ENCODE measurements around the gene CLIP2. TPM values are rescaled to one million over a fixed set of nuclear protein-coding genes. Genes with fewer than 3 reads are reported as not detected.

Gene CLIP2
- total RNA-seq, 2 experiments from 2014 or later: 1.4 to 1.8 TPM

- H3K36me3 Mint-ChIP-seq (ENCODE audit: low read depth): no peaks in the 10 kb centered on the region
- CTCF ChIA-PET: interaction anchor here (0.6 to 1.2 kb wide), 11 partner anchors 8 to 208 kb away, joined by 3 to 5 read pairs (median 3); partner anchors contain the start of gene GTF2I
- no peaks in the 10 kb centered on the region for H3K9me3 Mint-ChIP-seq (ENCODE audit: low read depth)
- no peaks in the 10 kb centered on the region for H3K27me3 Mint-ChIP-seq
- POLR2A ChIA-PET: no interaction called here
- peaks cover 14% of the 10 kb centered on the region for H3K4me1 Mint-ChIP-seq
- ATAC-seq: peak; percentile 27
- no peak overlapping the region for H3K4me3 Mint-ChIP-seq
- DNase-seq: peak; percentile 83
- H3K27ac Mint-ChIP-seq: no peak overlapping the region
- intact Hi-C loops (cut with DNase I, micrococcal nuclease): loop anchor here (1.0 to 5.0 kb wide), 4 partner anchors 92 to 117 kb away; no protein-coding TSS in a partner anchor
Observed at GRCh38 chr7:74449809-74450397, 160.7 kb downstream of the CLIP2 start.

GRCh38 chr7:74452748-74453321 is 163.6 kb downstream of the CLIP2 start:
- Mint-ChIP-seq H3K36me3 (ENCODE audit: low read depth) (no peaks in the 10 kb centered on the region), H3K27ac (peak overlapping the region; percentile 91), H3K9me3 (ENCODE audit: low read depth) (no peaks in the 10 kb centered on the region), H3K4me3 (peak overlapping the region; percentile 69), H3K27me3 (no peaks in the 10 kb centered on the region), H3K4me1 (peaks cover 14% of the 10 kb centered on the region)
- intact Hi-C loops (cut with DNase I, micrococcal nuclease): loop anchor here (1.0 to 5.0 kb wide), 5 partner anchors 89 to 715 kb away; partner anchors contain the start of genes GTF2I (in 2 of the 2), ABHD11 (in 1 of the 2) and RFC2 (in 1 of the 2)
- no peak for DNase-seq
- peak; percentile 8 for ATAC-seq
- POLR2A ChIA-PET: no interaction called here
- CTCF ChIA-PET: interaction anchor here (0.6 to 0.8 kb wide), 2 partner anchors 53 to 166 kb away, joined by 3 read pairs; no protein-coding TSS in a partner anchor

- DNase-seq: peak; percentile 74
Observed at GRCh38 chr7:74453322-74454011, 164.3 kb downstream of the CLIP2 start, which contains the start of gene GTF2IRD1. Gene GTF2IRD1 (plus strand): TSS chr7:74453906. CDS start chr7:74508081, 54,175 bp downstream.

GRCh38 chr7:74454021-74454924 is 165.1 kb downstream of the CLIP2 start:
- DNase-seq (peak; percentile 45), ATAC-seq (no peak)
- Mint-ChIP-seq H3K9me3 (ENCODE audit: low read depth) (no peaks in the 10 kb centered on the region), H3K4me3 (peak overlapping the region; percentile 39), H3K4me1 (peaks cover 14% of the 10 kb centered on the region), H3K27me3 (no peaks in the 10 kb centered on the region), H3K36me3 (ENCODE audit: low read depth) (no peaks in the 10 kb centered on the region), H3K27ac (no peak overlapping the region)
- POLR2A ChIA-PET: no interaction called here
- CTCF ChIA-PET: no interaction called here
- intact Hi-C loops (cut with DNase I, micrococcal nuclease): loop anchor here in 1 of 2 experiments (5.0 kb wide), 1 partner anchor 88 kb away; no protein-coding TSS in a partner anchor

More at GRCh38 chr7:74453322-74454011, 164.3 kb downstream of the CLIP2 start, which contains the start of gene GTF2IRD1:
- no peaks in the 10 kb centered on the region for H3K36me3 Mint-ChIP-seq (ENCODE audit: low read depth)
- intact Hi-C loops (cut with DNase I, micrococcal nuclease): loop anchor here in 1 of 2 experiments (2.0 to 5.0 kb wide), 2 partner anchors 89 to 203 kb away; partner anchors contain the start of gene GTF2I
- peak within 1 kb of the TSS; percentile 91 for H3K27ac Mint-ChIP-seq
- ATAC-seq: peak; percentile 30
- ChIA-PET CTCF (interaction anchor here (0.8 kb wide), 1 partner anchor 52 kb away, joined by 3 read pairs; no protein-coding TSS in a partner anchor), POLR2A (no interaction called here)
- H3K27me3 Mint-ChIP-seq: no peaks in the 10 kb centered on the region
- H3K4me3 Mint-ChIP-seq: peak within 1 kb of the TSS; percentile 69
- no peaks in the 10 kb centered on the region for H3K9me3 Mint-ChIP-seq (ENCODE audit: low read depth)
- H3K4me1 Mint-ChIP-seq: peaks cover 14% of the 10 kb centered on the region

GRCh38 chr7:74454925-74455288 is 165.7 kb downstream of the CLIP2 start:
- DNase-seq (no peak), ATAC-seq (no peak)
- H3K9me3 Mint-ChIP-seq (ENCODE audit: low read depth): no peaks in the 10 kb centered on the region
- H3K4me3 Mint-ChIP-seq: peak overlapping the region; percentile 26
- no peaks in the 10 kb centered on the region for H3K36me3 Mint-ChIP-seq (ENCODE audit: low read depth)
- intact Hi-C loops (cut with DNase I, micrococcal nuclease): loop anchor here in 1 of 2 experiments (5.0 kb wide), 1 partner anchor 87 kb away; no protein-coding TSS in a partner anchor
- H3K27ac Mint-ChIP-seq: no peak overlapping the region
- peaks cover 14% of the 10 kb centered on the region for H3K4me1 Mint-ChIP-seq
- CTCF ChIA-PET: no interaction called here
- POLR2A ChIA-PET: no interaction called here
- H3K27me3 Mint-ChIP-seq: no peaks in the 10 kb centered on the region

GRCh38 chr7:74455291-74455804 is 166.1 kb downstream of the CLIP2 start:
- DNase-seq: no peak
- ATAC-seq: no peak
- H3K4me3 Mint-ChIP-seq: peak overlapping the region; percentile 26
- H3K27ac Mint-ChIP-seq: no peak overlapping the region
- H3K36me3 Mint-ChIP-seq (ENCODE audit: low read depth): no peaks in the 10 kb centered on the region
- no peaks in the 10 kb centered on the region for H3K9me3 Mint-ChIP-seq (ENCODE audit: low read depth)
- no peaks in the 10 kb centered on the region for H3K27me3 Mint-ChIP-seq
- ChIA-PET POLR2A (no interaction called here), CTCF (no interaction called here)
- intact Hi-C loops (cut with DNase I, micrococcal nuclease): no loop called here
- H3K4me1 Mint-ChIP-seq: peaks cover 14% of the 10 kb centered on the region

Other genes with a start within 250 kb of the CLIP2 start
- 10 to 100 TPM; 12.5 to 14.8 TPM for gene LIMK1, start 205.6 kb upstream of the CLIP2 start, total RNA-seq
- gene EIF4H, start 115.1 kb upstream of the CLIP2 start, total RNA-seq: 100 to 1,000 TPM; 441 to 496 TPM
- gene LAT2, start 79.4 kb upstream of the CLIP2 start, total RNA-seq: 1 to 10 TPM; 1.7 to 2.4 TPM
- gene RFC2, start 35.0 kb upstream of the CLIP2 start, total RNA-seq: 100 to 1,000 TPM in 1 of 2 experiments, 10 to 100 TPM in 1; 84.9 to 123 TPM
- 1 to 10 TPM; 4.6 to 5.3 TPM for gene GTF2IRD1, start 164.5 kb downstream of the CLIP2 start, total RNA-seq

All from activated CD4-positive, alpha-beta T cell treated with anti-CD3 and anti-CD28 coated beads for 36 hours (primary cell).